IgD-negative memory B cell (primary cell): ENCODE results near the gene FAM83G. TPM values are rescaled to one million over a fixed set of nuclear protein-coding genes. Genes with fewer than 3 reads are reported as not detected.
"Not testable (repeated sequence)": the region's sequence is repeated elsewhere in the genome, so short reads cannot be mapped to it uniquely, and the experiment has no call there.

ENCODE experiments used
- H3K27ac Mint-ChIP-seq, 3 donors: one replicate each; pipeline ENCODE4 v1.8.0; 2020 to 2022; ENCODE audit warnings: mild to moderate bottlenecking in 3 of 3, mixed read lengths in 3 of 3, moderate library complexity in 1 of 3
- H3K27me3 Mint-ChIP-seq: one replicate; pipeline ENCODE4 v1.8.0; 2021; ENCODE audit warnings: mixed read lengths
- H3K36me3 Mint-ChIP-seq: one replicate; pipeline ENCODE4 v1.8.0; 2020; ENCODE audit warnings: mild to moderate bottlenecking, mixed read lengths
- H3K4me1 Mint-ChIP-seq, 3 donors: one replicate each; pipeline ENCODE4 v1.8.0; 2020 to 2022; ENCODE audit warnings: mixed read lengths in 3 of 3, mild to moderate bottlenecking in 1 of 3
- H3K4me3 Mint-ChIP-seq, 4 donors: one replicate each; pipeline ENCODE4 v1.8.0; 2020 to 2022; ENCODE audit warnings: mild to moderate bottlenecking in 4 of 4, mixed read lengths in 4 of 4, moderate library complexity in 3 of 4
- H3K9me3 Mint-ChIP-seq, 3 donors: one replicate each; pipeline ENCODE4 v1.8.0; 2020 to 2021; ENCODE audit warnings: mixed read lengths in 3 of 3, mild to moderate bottlenecking in 1 of 3
- polyA plus RNA-seq: library from polyadenylated mRNA; unstranded; fragments of 300-500 nt; fragmentation: Illumina TruSeq; gene quantifications from one replicate; pipeline ENCODE4 v1.2.3, GENCODE V29; 2021

FAM83G gene
- polyA plus RNA-seq, 1 donor from 2014 or later = 6.8 TPM

GRCh38 chr17:18932360-18933055 lies 72.1 kb downstream of the FAM83G start:
- no peak overlapping the region for H3K27ac Mint-ChIP-seq
- peaks cover 7% of the 10 kb centered on the region for H3K36me3 Mint-ChIP-seq
- no peaks in the 10 kb centered on the region for H3K9me3 Mint-ChIP-seq
- peaks cover 4 to 9% (median 5%) of the 10 kb centered on the region in 3 donors for H3K4me1 Mint-ChIP-seq
- H3K4me3 Mint-ChIP-seq = no peak overlapping the region
- H3K27me3 Mint-ChIP-seq = peaks cover 3% of the 10 kb centered on the region

DNA sequence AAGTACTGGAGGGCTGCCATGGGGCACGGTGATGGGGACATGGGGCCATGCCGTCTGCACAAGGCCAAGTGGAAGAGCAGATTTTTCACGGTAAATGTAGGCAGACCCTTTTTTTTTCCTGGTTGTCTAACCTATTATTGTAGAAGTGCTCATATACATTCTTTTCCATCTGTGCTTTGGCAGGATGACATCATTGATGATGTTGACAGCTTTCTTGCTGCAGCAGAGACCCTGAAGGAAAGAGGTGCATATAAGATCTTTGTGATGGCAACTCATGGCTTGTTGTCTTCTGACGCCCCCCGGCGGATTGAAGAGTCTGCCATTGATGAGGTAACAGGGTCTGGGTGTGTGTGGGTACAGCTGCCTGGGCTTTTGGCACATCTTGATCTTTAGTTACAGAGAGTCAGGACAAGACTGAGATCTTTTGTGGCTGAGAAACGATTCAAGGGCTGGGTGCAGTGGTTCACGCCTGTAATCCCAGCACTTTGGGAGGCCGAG lies 75.9 kb downstream of the FAM83G start:
- Mint-ChIP-seq H3K4me1 (peaks cover 8 to 20% (median 13%) of the 10 kb centered on the region in 3 donors), H3K27ac (no peak overlapping the region)

DNA sequence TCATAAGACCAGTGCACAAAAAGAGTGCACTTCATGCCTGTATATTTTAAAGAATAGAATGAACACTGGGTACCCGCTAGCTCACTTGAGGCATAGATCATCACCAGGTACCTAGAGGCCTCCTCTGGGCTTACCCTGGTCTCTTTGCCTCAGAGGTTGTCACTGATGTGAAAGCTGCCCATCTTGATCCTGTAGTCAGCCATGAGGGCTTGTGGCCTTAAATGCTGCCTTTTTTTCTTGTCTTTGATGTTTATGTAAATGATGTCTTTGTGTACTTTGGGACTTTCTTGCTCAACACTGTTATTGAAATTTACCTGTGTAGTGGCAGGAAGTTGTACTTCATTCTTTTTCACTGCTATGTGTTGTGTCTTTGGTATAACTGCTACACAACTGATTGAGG lies 79.4 kb downstream of the FAM83G start:
- Mint-ChIP-seq H3K4me1 (peaks cover 30 to 33% (median 30%) of the 10 kb centered on the region in 3 donors), H3K27ac (peak overlapping the region in 1 of 3 donors; percentile 53), H3K4me3 (peak overlapping the region in 2 of 4 donors; percentile 21 to 77), H3K36me3 (peaks cover 8% of the 10 kb centered on the region), H3K9me3 (no peaks in the 10 kb centered on the region), H3K27me3 (no peaks in the 10 kb centered on the region)

More for the DNA sequence above, 75.9 kb downstream of the FAM83G start:
- H3K36me3 Mint-ChIP-seq = peaks cover 8% of the 10 kb centered on the region
- no peaks in the 10 kb centered on the region for H3K9me3 Mint-ChIP-seq
- H3K4me3 Mint-ChIP-seq = peak overlapping the region in 1 of 4 donors; percentile 30
- H3K27me3 Mint-ChIP-seq = peaks cover 1% of the 10 kb centered on the region

- not testable (repeated sequence) for H3K36me3 Mint-ChIP-seq, H3K9me3 Mint-ChIP-seq, H3K27me3 Mint-ChIP-seq
- H3K27ac Mint-ChIP-seq = peak overlapping the region in 2 of 3 donors; percentile 8 to 71
- peaks cover 37 to 43% (median 43%) of the 10 kb centered on the region in 3 donors for H3K4me1 Mint-ChIP-seq
- H3K4me3 Mint-ChIP-seq = peak overlapping the region in 3 of 4 donors; percentile 49 to 87 (median 70)
These were observed 82.0 kb downstream of the FAM83G start for GRCh38 chr17:18922596-18922995.

DNA sequence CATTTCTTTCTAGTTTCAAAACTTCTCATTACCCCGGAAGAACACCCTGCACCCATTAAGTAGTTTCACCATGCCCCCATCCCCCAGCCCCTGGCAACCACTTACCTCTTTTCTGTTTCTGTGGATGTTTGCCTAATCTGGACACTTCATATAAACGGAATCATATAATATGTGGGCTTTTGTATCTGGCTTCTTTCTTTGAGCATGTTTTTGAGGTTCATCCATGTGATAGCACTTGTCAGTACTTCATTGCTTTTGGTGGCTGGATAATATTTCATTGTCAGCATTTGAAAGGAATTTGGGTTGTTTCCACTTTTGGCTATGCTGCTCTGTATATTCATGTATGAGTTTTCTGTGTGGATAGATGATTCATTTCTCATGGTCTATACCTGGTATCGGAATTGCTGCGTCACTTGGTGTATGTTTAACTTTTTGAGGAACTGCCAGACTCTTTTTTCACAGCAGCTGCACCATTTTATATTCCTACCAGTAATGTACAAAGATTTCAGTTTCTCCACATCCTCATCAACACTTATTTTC lies 82.6 kb downstream of the FAM83G start:
- H3K4me3 Mint-ChIP-seq = peak overlapping the region; percentile 7 to 87 (median 60)
- H3K27me3 Mint-ChIP-seq = no peaks in the 10 kb centered on the region
- H3K27ac Mint-ChIP-seq = peak overlapping the region; percentile 8 to 63 (median 33)
- peaks cover 10% of the 10 kb centered on the region for H3K36me3 Mint-ChIP-seq
- H3K4me1 Mint-ChIP-seq = peaks cover 34 to 45% (median 45%) of the 10 kb centered on the region in 3 donors
- H3K9me3 Mint-ChIP-seq = no peaks in the 10 kb centered on the region

- no peaks in the 10 kb centered on the region for H3K9me3 Mint-ChIP-seq
- H3K27ac Mint-ChIP-seq = peak overlapping the region in 2 of 3 donors; percentile 33 to 67
- no peaks in the 10 kb centered on the region for H3K27me3 Mint-ChIP-seq
- peak overlapping the region in 2 of 4 donors; percentile 72 to 87 for H3K4me3 Mint-ChIP-seq
- H3K4me1 Mint-ChIP-seq = peaks cover 37 to 46% (median 46%) of the 10 kb centered on the region in 3 donors
- peaks cover 13% of the 10 kb centered on the region for H3K36me3 Mint-ChIP-seq
These were observed 83.1 kb downstream of the FAM83G start for GRCh38 chr17:18921485-18921884.

- peak overlapping the region in 3 of 4 donors; percentile 46 to 87 (median 72) for H3K4me3 Mint-ChIP-seq
- no peaks in the 10 kb centered on the region for H3K9me3 Mint-ChIP-seq
- peaks cover 13% of the 10 kb centered on the region for H3K36me3 Mint-ChIP-seq
- peak overlapping the region in 2 of 3 donors; percentile 33 to 88 for H3K27ac Mint-ChIP-seq
- peaks cover 37 to 46% (median 46%) of the 10 kb centered on the region in 3 donors for H3K4me1 Mint-ChIP-seq
- no peaks in the 10 kb centered on the region for H3K27me3 Mint-ChIP-seq
These were observed 83.6 kb downstream of the FAM83G start for GRCh38 chr17:18920911-18921441.

- Mint-ChIP-seq H3K4me1 (peaks cover 32 to 42% (median 40%) of the 10 kb centered on the region in 3 donors), H3K9me3 (no peaks in the 10 kb centered on the region)
These were observed 84.6 kb downstream of the FAM83G start for GRCh38 chr17:18919963-18920362.

More at GRCh38 chr17:18919963-18920362, 84.6 kb downstream of the FAM83G start:
- Mint-ChIP-seq H3K4me3 (peak overlapping the region in 2 of 4 donors; percentile 14 to 70), H3K27ac (peak overlapping the region in 2 of 3 donors; percentile 44 to 46), H3K27me3 (no peaks in the 10 kb centered on the region), H3K36me3 (peaks cover 13% of the 10 kb centered on the region)

Other genes with a start within 250 kb of the FAM83G start
- 38.4 TPM for gene TVP23B, start 223.6 kb downstream of the FAM83G start, polyA plus RNA-seq
- gene PRPSAP2, start 146.6 kb downstream of the FAM83G start, polyA plus RNA-seq = 37.7 TPM
- gene SLC5A10, start 52.6 kb downstream of the FAM83G start, polyA plus RNA-seq = 0.79 TPM
- 123 TPM for gene GRAP, start 42.2 kb upstream of the FAM83G start, polyA plus RNA-seq
- gene GRAPL, start 122.8 kb upstream of the FAM83G start, polyA plus RNA-seq = 10.1 TPM
- gene EPN2, start 232.6 kb upstream of the FAM83G start, polyA plus RNA-seq = 16.4 TPM